GM13977 (cell line): ENCODE data around the gene INPP5E.

Experiments used
- DNase-seq: peaks from one replicate; pipeline ENCODE4 v3.0.0; 2012; ENCODE audit warnings: low spot score
- CTCF ChIP-seq: IDR thresholded peaks from 2 replicates; pipeline ENCODE4 v1.5.1; 2012; ENCODE audit warnings: mild to moderate bottlenecking, control low read depth; ENCODE audit not compliant: insufficient read depth; ENCODE audit errors: extremely low read depth, missing control alignments
- in situ Hi-C: fragments of 300-500 bp; cut with MboI; formaldehyde crosslinking; loops from one replicate; pipeline ENCODE4 v1.12.0; 2022; ENCODE audit warnings: low sequenced_read_pairs, low pct_unique_long_range_greater_than_20kb, mixed read lengths, inconsistent platforms; ENCODE audit not compliant: unreplicated experiment

The INPP5E gene

GRCh38 chr9:136481558-136481957, 41.9 kb upstream of the INPP5E start:
- no peak for DNase-seq
- in situ Hi-C loops: no loop called here
- no peak for TF ChIP-seq CTCF

- no peak for TF ChIP-seq CTCF
- no peak for DNase-seq
- in situ Hi-C loops: no loop called here
Measured at GRCh38 chr9:136476369-136477150, 36.9 kb upstream of the INPP5E start.

- in situ Hi-C loops: no loop called here
Measured at GRCh38 chr9:136474974-136475865, 35.6 kb upstream of the INPP5E start.

GRCh38 chr9:136474021-136474640, 34.5 kb upstream of the INPP5E start:
- no peak for TF ChIP-seq CTCF
- in situ Hi-C loops: no loop called here
- no peak for DNase-seq

More at GRCh38 chr9:136474974-136475865, 35.6 kb upstream of the INPP5E start:
- no peak for TF ChIP-seq CTCF
- DNase-seq: no peak

- in situ Hi-C loops: no loop called here
- no peak for DNase-seq
- TF ChIP-seq CTCF: no peak
Measured at GRCh38 chr9:136473354-136473721, 33.7 kb upstream of the INPP5E start.

- DNase-seq: no peak
- in situ Hi-C loops: no loop called here
- no peak for TF ChIP-seq CTCF
Measured at GRCh38 chr9:136472640-136473353, 33.2 kb upstream of the INPP5E start.
